Activated CD4-positive, alpha-beta T cell treated with anti-CD3 and anti-CD28 coated beads for 36 hours (primary cell): ENCODE data around the gene EVL. TPM values are rescaled to one million over a fixed set of nuclear protein-coding genes. Genes with fewer than 3 reads are reported as not detected.

Source experiments
- ATAC-seq: fragments of 200-7000 bp; cut with Tn5 transposase; one replicate; pipeline ENCODE4 v1.10.0; 2021; ENCODE audit warnings: mild to moderate bottlenecking, moderate library complexity
- CTCF ChIA-PET: fragments of 350-600 bp; sonication (Branson Sonifier 250); formaldehyde crosslinking; loops from one replicate; lab custom pipeline; 2021; ENCODE audit warnings: antibody characterized with exemption; lab: Charles Lee
- POLR2A ChIA-PET: fragments of 350-600 bp; sonication (Branson Sonifier 250); formaldehyde crosslinking; loops from one replicate; lab custom pipeline; 2021; ENCODE audit warnings: antibody characterized with exemption, inconsistent platforms; lab: Charles Lee
- DNase-seq: peaks from one replicate; pipeline ENCODE4 v3.0.0-alpha.2; 2020
- H3K27ac Mint-ChIP-seq: one replicate; pipeline ENCODE4 v1.8.0; 2021; ENCODE audit warnings: mixed read lengths
- H3K27me3 Mint-ChIP-seq: one replicate; pipeline ENCODE4 v1.8.0; 2021; ENCODE audit warnings: mixed read lengths
- H3K36me3 Mint-ChIP-seq: one replicate; pipeline ENCODE4 v1.8.0; 2021; ENCODE audit warnings: low read depth, mixed read lengths
- H3K4me1 Mint-ChIP-seq: one replicate; pipeline ENCODE4 v1.8.0; 2021; ENCODE audit warnings: mixed read lengths
- H3K4me3 Mint-ChIP-seq: one replicate; pipeline ENCODE4 v1.8.0; 2021; ENCODE audit warnings: mild to moderate bottlenecking, moderate library complexity, mixed read lengths
- H3K9me3 Mint-ChIP-seq: one replicate; pipeline ENCODE4 v1.8.0; 2021; ENCODE audit warnings: low read depth, mixed read lengths
- intact Hi-C, 2 experiments: fragments of 100-400 bp; cut with DNase I in 1 of 2; cut with micrococcal nuclease in 1 of 2; formaldehyde crosslinking; loops; one replicate each; pipeline versions ENCODE4 v1.14.2 to v1.15.1; 2022 to 2024; cut with DNase I, micrococcal nuclease
- total RNA-seq, 2 experiments: library from RNA; stranded (reverse); gene quantifications; one replicate each; pipeline ENCODE4 v1.2.3, GENCODE V29; 2021

EVL gene
- total RNA-seq, 2 experiments from 2014 or later = 249 to 378 TPM

DNA sequence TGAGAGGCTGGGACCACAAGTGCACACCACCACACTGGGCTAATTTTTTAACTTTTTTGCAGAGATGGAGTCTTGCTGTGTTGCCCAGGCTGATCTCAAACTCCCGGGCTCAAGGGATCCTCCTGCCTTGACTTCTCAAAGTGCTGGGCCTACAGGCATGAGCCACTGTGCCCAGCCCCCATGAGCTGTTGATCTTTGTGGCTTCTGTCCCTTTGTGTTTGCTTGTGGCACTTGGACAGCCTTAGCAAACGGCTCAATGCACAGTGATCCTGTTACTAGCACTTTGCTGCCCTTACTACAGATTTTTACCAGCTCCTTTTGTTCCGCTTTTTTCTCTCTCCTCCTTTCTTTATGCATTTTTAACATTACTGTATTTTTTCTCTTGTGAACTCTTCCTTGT lies 25.3 kb upstream of the EVL start:
- CTCF ChIA-PET = interaction anchor here (0.8 to 1.4 kb wide), 3 partner anchors 8 to 116 kb away, joined by 3 to 5 read pairs (median 3); no protein-coding TSS in a partner anchor

DNA sequence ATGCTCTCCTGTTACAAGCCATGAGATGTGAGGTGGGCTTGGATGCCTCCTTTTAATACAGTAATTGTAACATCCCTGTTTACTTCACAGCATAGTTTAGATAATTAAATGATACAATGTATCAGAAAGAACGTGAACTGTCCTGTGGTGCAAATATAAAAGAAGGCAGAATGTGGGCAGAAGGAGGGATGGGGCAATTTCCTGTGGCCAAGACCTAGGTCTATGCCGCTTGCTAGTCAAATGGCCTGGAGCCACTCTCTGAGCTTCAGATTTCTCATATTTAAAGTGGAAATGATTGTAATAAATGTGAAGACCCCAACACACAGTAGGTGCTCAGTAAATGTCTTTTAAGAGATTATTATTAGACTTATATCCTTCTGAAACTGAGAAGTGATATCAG lies 24.0 kb upstream of the EVL start:
- Mint-ChIP-seq H3K27me3 (no peaks in the 10 kb centered on the region), H3K27ac (no peak overlapping the region), H3K4me1 (peaks cover 4% of the 10 kb centered on the region), H3K9me3 (no peaks in the 10 kb centered on the region), H3K36me3 (no peaks in the 10 kb centered on the region), H3K4me3 (no peak overlapping the region)
- no peak for DNase-seq
- ChIA-PET CTCF (interaction anchor here (1.0 kb wide), 1 partner anchor 8 kb away, joined by 3 read pairs; no protein-coding TSS in a partner anchor), POLR2A (no interaction called here)
- intact Hi-C loops = no loop called here
- ATAC-seq = no peak

More for the DNA sequence above, 25.3 kb upstream of the EVL start:
- Mint-ChIP-seq H3K4me3 (no peak overlapping the region), H3K27ac (no peak overlapping the region), H3K36me3 (no peaks in the 10 kb centered on the region), H3K4me1 (no peaks in the 10 kb centered on the region), H3K9me3 (no peaks in the 10 kb centered on the region), H3K27me3 (no peaks in the 10 kb centered on the region)
- DNase-seq (no peak), ATAC-seq (no peak)
- intact Hi-C loops = no loop called here
- POLR2A ChIA-PET = interaction anchor here (0.7 kb wide), 1 partner anchor 250 kb away, joined by 3 read pairs; no protein-coding TSS in a partner anchor

DNA sequence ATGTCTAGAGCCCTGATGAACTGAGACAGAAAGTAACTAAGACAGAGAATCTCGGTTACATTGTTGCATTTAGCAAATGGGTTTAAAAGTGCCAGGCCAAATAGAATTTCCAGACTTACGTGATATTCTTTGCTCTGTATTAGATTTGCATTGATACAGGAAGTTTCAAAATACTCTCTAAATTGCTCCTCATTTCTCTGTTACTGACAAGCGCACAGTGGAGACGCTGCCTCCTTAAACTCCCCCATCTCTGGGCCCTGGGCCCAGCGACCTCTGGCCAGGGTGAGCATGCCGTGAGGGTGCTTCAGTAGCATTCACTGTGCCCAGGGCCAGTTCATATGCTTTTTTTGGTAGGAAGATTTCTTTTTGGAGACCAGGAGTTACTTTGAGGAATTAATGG lies 22.9 kb upstream of the EVL start:
- no peaks in the 10 kb centered on the region for H3K36me3 Mint-ChIP-seq
- H3K9me3 Mint-ChIP-seq = no peaks in the 10 kb centered on the region
- no peak overlapping the region for H3K27ac Mint-ChIP-seq
- no peak for ATAC-seq
- peaks cover 4% of the 10 kb centered on the region for H3K4me1 Mint-ChIP-seq
- intact Hi-C loops = no loop called here
- CTCF ChIA-PET = no interaction called here
- no peak overlapping the region for H3K4me3 Mint-ChIP-seq
- POLR2A ChIA-PET = no interaction called here
- DNase-seq = no peak
- H3K27me3 Mint-ChIP-seq = no peaks in the 10 kb centered on the region

DNA sequence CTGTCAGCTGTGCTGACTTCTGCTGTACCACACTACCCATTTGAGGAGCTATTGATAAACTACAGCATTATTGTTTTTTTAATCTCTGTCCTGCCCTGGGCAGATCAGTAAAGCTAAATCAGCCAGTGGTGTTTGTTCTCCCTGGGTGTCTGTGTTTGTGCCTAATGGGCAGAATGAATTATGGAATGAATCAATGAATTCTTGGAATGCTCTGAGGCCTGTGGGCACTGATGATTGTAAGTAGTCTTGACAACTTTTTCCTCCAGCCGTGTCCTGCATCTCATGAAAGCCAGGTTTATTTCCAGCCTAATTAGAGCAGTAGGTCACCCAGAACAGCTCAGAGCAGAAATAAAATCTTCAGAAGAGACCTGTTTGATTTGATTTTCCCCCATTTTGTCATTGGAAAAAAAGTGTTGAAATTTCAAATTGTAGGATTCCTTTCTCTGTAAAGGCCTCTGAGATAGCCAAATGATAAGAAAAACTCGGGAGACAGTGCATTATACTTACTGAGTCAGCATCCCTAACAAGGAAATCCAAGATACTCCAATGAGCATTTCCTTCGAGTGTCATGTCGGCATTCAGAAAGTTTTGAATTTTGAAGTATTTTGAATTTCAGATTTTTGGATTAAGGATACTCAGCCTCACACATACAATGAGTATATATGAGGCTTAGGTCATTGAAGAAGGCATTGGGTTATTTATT lies 19.4 kb upstream of the EVL start:
- DNase-seq = no peak
- H3K4me1 Mint-ChIP-seq = peaks cover 24% of the 10 kb centered on the region
- no peak overlapping the region for H3K27ac Mint-ChIP-seq
- intact Hi-C loops = no loop called here
- ChIA-PET CTCF (interaction anchor here (0.9 to 1.3 kb wide), 2 partner anchors 13 to 64 kb away, joined by 3 read pairs; no protein-coding TSS in a partner anchor), POLR2A (interaction anchor here (0.6 kb wide), 1 partner anchor 166 kb away, joined by 4 read pairs; no protein-coding TSS in a partner anchor)
- peaks cover 2% of the 10 kb centered on the region for H3K36me3 Mint-ChIP-seq
- H3K27me3 Mint-ChIP-seq = no peaks in the 10 kb centered on the region
- no peaks in the 10 kb centered on the region for H3K9me3 Mint-ChIP-seq
- H3K4me3 Mint-ChIP-seq = no peak overlapping the region
- ATAC-seq = no peak

DNA sequence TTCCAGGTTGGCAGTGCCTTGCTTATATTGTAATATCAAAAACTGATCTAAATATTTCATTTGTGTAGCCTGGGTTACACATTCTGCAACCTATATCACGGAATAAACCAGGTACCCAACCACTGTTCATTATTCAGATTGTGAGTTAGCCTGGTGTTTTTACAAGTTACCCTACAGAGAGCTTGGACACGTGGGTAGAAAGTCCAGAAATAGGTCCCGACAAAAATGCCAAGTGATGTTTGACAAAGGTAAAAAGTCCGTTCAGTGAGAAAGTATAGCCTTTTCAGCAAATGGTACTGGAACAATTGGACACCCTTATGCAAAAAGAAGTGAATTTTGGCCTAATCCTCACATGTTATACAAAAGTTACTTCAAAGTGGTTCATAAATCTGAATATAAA lies 17.6 kb upstream of the EVL start:
- DNase-seq (no peak), ATAC-seq (no peak)
- POLR2A ChIA-PET = no interaction called here
- Mint-ChIP-seq H3K27me3 (no peaks in the 10 kb centered on the region), H3K4me1 (peaks cover 24% of the 10 kb centered on the region), H3K27ac (no peak overlapping the region), H3K4me3 (no peak overlapping the region), H3K9me3 (no peaks in the 10 kb centered on the region), H3K36me3 (peaks cover 2% of the 10 kb centered on the region)
- CTCF ChIA-PET = interaction anchor here (0.9 to 1.2 kb wide), 2 partner anchors 9 kb away, joined by 3 read pairs; no protein-coding TSS in a partner anchor
- intact Hi-C loops = no loop called here

DNA sequence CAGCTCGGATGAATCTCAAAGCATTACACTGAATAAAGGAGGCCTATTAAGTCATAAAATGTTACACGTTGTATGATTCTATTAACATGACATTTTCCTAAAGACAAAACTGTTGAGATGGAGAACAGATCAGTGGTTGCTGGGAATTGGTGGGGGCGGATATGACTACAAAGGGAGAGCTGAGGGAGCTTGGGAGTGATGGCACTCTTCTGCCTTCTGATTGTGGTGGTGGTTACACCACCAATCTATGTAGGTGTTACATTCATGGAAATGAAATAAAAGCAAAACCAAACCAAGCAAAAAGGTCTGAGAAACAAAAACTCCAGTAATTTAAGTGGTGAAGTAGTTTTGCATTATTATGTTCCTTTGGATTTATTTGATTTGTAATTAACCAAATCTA lies 16.4 kb upstream of the EVL start:
- Mint-ChIP-seq H3K9me3 (no peaks in the 10 kb centered on the region), H3K4me3 (no peak overlapping the region), H3K4me1 (peaks cover 24% of the 10 kb centered on the region), H3K36me3 (peaks cover 2% of the 10 kb centered on the region), H3K27me3 (no peaks in the 10 kb centered on the region), H3K27ac (no peak overlapping the region)
- DNase-seq = peak; percentile 65
- ATAC-seq = peak; percentile 83
- intact Hi-C loops = no loop called here
- ChIA-PET CTCF (interaction anchor here (0.5 to 3.0 kb wide), 7 partner anchors 11 to 135 kb away, joined by 3 to 12 read pairs (median 4); no protein-coding TSS in a partner anchor), POLR2A (interaction anchor here (1.4 kb wide), 1 partner anchor 18 kb away, joined by 6 read pairs; no protein-coding TSS in a partner anchor)

DNA sequence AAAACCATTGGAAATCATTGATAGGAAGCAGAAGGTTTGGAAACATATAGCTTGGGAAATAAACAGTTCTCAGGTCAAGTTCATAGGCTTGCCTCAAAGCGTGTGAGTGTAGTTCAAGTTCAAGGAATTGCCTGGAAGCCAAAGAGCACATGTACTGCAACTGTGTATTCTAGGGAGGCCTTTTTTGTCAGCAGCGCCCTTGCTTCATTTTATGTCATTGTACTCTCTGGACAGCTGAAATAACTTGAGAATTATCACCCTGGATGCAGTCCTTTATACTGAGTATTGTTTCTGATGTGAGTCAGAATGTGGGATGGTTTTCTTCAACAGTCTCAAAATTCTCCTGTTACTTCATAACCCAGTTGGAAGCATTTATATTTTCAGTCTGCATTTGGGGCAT lies 16.0 kb upstream of the EVL start:
- no peak overlapping the region for H3K27ac Mint-ChIP-seq
- no peaks in the 10 kb centered on the region for H3K27me3 Mint-ChIP-seq
- no peak for DNase-seq
- peak; percentile 47 for ATAC-seq
- ChIA-PET CTCF (interaction anchor here (0.7 to 3.0 kb wide), 6 partner anchors 11 to 135 kb away, joined by 3 to 12 read pairs (median 4); no protein-coding TSS in a partner anchor), POLR2A (interaction anchor here (0.6 to 1.4 kb wide), 2 partner anchors 17 to 195 kb away, joined by 3 to 6 read pairs; no protein-coding TSS in a partner anchor)
- intact Hi-C loops = no loop called here
- H3K9me3 Mint-ChIP-seq = no peaks in the 10 kb centered on the region
- H3K4me3 Mint-ChIP-seq = no peak overlapping the region
- H3K36me3 Mint-ChIP-seq = peaks cover 2% of the 10 kb centered on the region
- peaks cover 24% of the 10 kb centered on the region for H3K4me1 Mint-ChIP-seq

DNA sequence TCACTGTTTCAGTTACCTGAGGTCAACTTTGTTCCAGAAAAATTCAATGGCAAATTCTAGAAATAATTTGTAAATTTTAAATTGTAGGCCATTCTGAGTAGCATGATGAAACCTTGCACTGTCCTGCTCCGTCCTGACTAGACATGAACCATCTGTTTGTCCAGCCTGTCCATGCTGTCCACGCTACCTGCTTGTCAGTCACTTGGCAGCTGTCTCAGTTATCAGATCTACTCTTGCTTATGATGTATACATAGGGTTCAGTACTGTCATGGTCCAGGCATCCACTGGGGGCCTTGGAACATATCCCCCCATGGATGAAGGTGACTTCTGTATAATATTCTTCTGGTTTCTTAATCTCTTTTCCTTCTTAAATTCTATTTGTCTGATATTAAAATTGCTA lies 14.1 kb upstream of the EVL start:
- intact Hi-C loops = no loop called here
- no peak for ATAC-seq
- no peaks in the 10 kb centered on the region for H3K9me3 Mint-ChIP-seq
- no peak for DNase-seq
- no peaks in the 10 kb centered on the region for H3K27me3 Mint-ChIP-seq
- no peak overlapping the region for H3K4me3 Mint-ChIP-seq
- ChIA-PET POLR2A (interaction anchor here (0.7 kb wide), 1 partner anchor 85 kb away, joined by 6 read pairs; no protein-coding TSS in a partner anchor), CTCF (interaction anchor here (1.0 to 3.0 kb wide), 6 partner anchors 26 to 77 kb away, joined by 3 to 12 read pairs (median 4); no protein-coding TSS in a partner anchor)
- no peak overlapping the region for H3K27ac Mint-ChIP-seq
- peaks cover 20% of the 10 kb centered on the region for H3K4me1 Mint-ChIP-seq
- H3K36me3 Mint-ChIP-seq = peaks cover 2% of the 10 kb centered on the region

DNA sequence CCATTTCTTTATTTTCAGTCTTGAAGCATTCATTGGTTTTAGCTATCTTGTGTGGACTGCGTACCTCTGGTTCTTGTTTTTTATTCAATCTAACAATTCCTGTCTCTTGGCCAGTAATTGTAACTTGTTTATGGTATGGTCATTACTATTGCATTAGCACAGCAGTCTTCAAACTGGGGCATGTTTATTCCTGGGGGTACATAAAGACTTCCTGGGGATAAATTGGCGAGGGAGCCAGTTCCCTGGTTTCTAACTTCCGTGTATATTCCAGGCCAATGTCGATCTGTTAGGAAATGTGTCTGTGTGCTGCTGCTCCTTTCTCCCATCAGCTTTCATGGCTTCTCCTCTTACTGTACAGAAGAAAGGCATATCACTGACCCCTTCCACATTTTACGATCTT lies 13.7 kb upstream of the EVL start:
- CTCF ChIA-PET = interaction anchor here (1.0 to 1.4 kb wide), 3 partner anchors 27 to 54 kb away, joined by 3 to 4 read pairs (median 3); no protein-coding TSS in a partner anchor
- H3K9me3 Mint-ChIP-seq = no peaks in the 10 kb centered on the region
- peaks cover 23% of the 10 kb centered on the region for H3K4me1 Mint-ChIP-seq
- H3K4me3 Mint-ChIP-seq = no peak overlapping the region
- intact Hi-C loops = no loop called here
- ATAC-seq (no peak), DNase-seq (no peak)
- no peak overlapping the region for H3K27ac Mint-ChIP-seq
- H3K36me3 Mint-ChIP-seq = peaks cover 2% of the 10 kb centered on the region
- POLR2A ChIA-PET = no interaction called here
- H3K27me3 Mint-ChIP-seq = no peaks in the 10 kb centered on the region

DNA sequence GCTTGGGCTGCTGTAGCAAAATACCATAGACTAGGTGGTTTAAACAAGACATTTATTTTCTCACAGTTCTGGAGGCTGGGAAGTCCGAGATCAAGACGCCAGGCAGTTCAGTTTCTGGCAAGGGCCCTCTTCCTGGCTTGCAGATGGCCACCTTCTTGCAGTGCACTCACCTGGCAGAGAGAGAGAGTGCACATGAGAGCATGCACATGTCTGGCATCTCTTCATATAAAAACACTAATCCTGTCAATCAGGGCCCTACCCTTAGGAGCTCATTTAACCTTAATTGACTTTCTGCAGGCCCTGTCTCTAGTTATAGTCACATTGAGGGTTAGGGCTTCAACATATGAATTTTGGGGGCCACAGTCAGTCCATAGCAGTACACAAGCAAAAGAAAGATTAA lies 12.4 kb upstream of the EVL start:
- Mint-ChIP-seq H3K27ac (no peak overlapping the region), H3K4me3 (no peak overlapping the region), H3K27me3 (no peaks in the 10 kb centered on the region), H3K36me3 (peaks cover 2% of the 10 kb centered on the region), H3K4me1 (peaks cover 36% of the 10 kb centered on the region), H3K9me3 (no peaks in the 10 kb centered on the region)
- ATAC-seq (no peak), DNase-seq (no peak)
- intact Hi-C loops = no loop called here
- POLR2A ChIA-PET = interaction anchor here (0.7 kb wide), 1 partner anchor 9 kb away, joined by 4 read pairs; no protein-coding TSS in a partner anchor
- CTCF ChIA-PET = interaction anchor here (0.9 to 1.5 kb wide), 6 partner anchors 12 to 140 kb away, joined by 3 to 4 read pairs (median 3); partner anchors contain the start of gene EVL

DNA sequence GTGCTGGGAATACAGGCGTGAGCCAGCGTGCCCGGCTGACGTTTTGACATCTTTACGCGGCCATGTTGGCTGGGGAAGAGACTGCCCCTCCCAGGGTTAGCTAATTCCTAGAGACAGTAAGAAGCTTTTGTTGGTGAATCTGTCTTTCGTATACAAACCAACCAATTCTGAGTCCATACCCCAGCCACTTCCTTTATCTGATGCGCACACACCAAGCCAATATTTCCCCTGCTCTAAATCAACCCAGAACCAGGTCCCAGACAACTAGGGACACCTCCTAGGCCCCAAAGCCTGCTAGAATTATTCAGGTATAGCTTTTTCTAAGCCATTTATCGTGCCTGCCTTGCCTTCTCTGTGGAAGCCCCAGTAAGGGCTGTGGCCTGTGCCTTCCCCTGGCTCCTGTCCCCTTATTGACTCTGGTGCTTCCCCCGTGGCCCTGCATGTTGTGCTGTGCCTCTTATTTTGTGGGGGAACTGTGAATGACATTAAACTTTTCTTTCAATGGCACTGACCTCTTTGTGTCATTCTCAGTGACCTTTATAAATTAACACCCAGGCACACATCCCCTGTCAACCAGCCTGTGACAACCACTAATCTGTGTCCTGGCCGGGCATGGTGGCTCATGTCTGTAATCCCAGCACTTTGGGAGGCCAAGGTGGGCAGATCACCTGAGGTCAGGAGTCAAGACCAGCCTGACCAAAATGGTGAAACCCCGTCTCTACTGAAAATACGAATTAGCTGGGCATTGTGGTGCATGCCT lies 10.7 kb upstream of the EVL start:
- peaks cover 38% of the 10 kb centered on the region for H3K4me1 Mint-ChIP-seq
- peaks cover 4% of the 10 kb centered on the region for H3K36me3 Mint-ChIP-seq
- peak overlapping the region; percentile 4 for H3K27ac Mint-ChIP-seq
- CTCF ChIA-PET = interaction anchor here (0.7 to 6.2 kb wide), 6 partner anchors 10 to 101 kb away, joined by 3 to 51 read pairs (median 3); no protein-coding TSS in a partner anchor
- intact Hi-C loops = no loop called here
- H3K4me3 Mint-ChIP-seq = no peak overlapping the region
- ATAC-seq (no peak), DNase-seq (no peak)
- H3K9me3 Mint-ChIP-seq = no peaks in the 10 kb centered on the region
- POLR2A ChIA-PET = no interaction called here
- H3K27me3 Mint-ChIP-seq = no peaks in the 10 kb centered on the region
